ENCODE results near the gene MED23.

GRCh38 chr6:131638013-131638412 lies 10.0 kb upstream of the MED23 start:
- TF ChIP-seq CTCF (IDR thresholded peaks at IDR 0.05) (no peak), POLR2A (IDR thresholded peaks at IDR 0.05) (no peak)

Measured in suprapubic skin (tissue), 3 donors.